HFFc6 (cell line): Measurements from ENCODE around the gene CMTR2. TPM values are rescaled to one million over a fixed set of nuclear protein-coding genes. Genes with fewer than 3 reads are reported as not detected.
A peak's percentile ranks its signal among the peaks of the same experiment; 100 is the strongest.
"Not testable (repeated sequence)": the region's sequence is repeated elsewhere in the genome, so short reads cannot be mapped to it uniquely, and the experiment has no call there.

Source experiments
- DNase-seq: peaks from one replicate; pipeline ENCODE4 v3.0.0-alpha.2; 2018
- H3K27ac Mint-ChIP-seq: 2 replicates; pipeline ENCODE4 v1.8.0; 2020; ENCODE audit warnings: mild to moderate bottlenecking, mixed read lengths
- H3K27me3 Mint-ChIP-seq: 2 replicates; pipeline ENCODE4 v1.8.0; 2021; ENCODE audit warnings: mild to moderate bottlenecking, moderate library complexity, mixed read lengths; ENCODE audit not compliant: insufficient read depth
- H3K36me3 Mint-ChIP-seq: 2 replicates; pipeline ENCODE4 v1.8.0; 2021; ENCODE audit warnings: low read depth, mixed read lengths
- H3K4me1 Mint-ChIP-seq: 2 replicates; pipeline ENCODE4 v1.8.0; 2020; ENCODE audit warnings: low read depth, mixed read lengths
- H3K4me3 Mint-ChIP-seq: 2 replicates; pipeline ENCODE4 v1.8.0; 2020; ENCODE audit warnings: mild to moderate bottlenecking, moderate library complexity, mixed read lengths
- H3K9me3 Mint-ChIP-seq: 2 replicates; pipeline ENCODE4 v1.8.0; 2020; ENCODE audit warnings: mild to moderate bottlenecking, mixed read lengths
- CTCF ChIP-seq: fragments of 200-600 bp; sonication (generic); IDR thresholded peaks from 2 replicates; pipeline ENCODE4 v1.5.0; 2021; ENCODE audit warnings: antibody characterized with exemption, mild to moderate bottlenecking
- total RNA-seq, 6 experiments: library from RNA; stranded (reverse); fragmentation: NEBNext Ultra II Directional; extraction: Animal tissue kit (Norgen Biotek cat#: 25700); gene quantifications; 2 replicates in 1 of 6; 3 replicates in 5 of 6; pipeline ENCODE4 v1.2.3, GENCODE V29; 2021

CMTR2 gene
- total RNA-seq, 6 experiments from 2014 or later, result 12.2 to 15.6 (median 14.8) TPM

GRCh38 chr16:71327720-71328119 lies 38.5 kb upstream of the CMTR2 start:
- Mint-ChIP-seq H3K4me3 (no peak overlapping the region), H3K27ac (no peak overlapping the region), H3K4me1 (no peaks in the 10 kb centered on the region), H3K36me3 (no peaks in the 10 kb centered on the region), H3K9me3 (peaks cover 4% of the 10 kb centered on the region; the same call in 1 of the 2 replicates), H3K27me3 (peaks cover 10% of the 10 kb centered on the region)
- DNase-seq, result no peak
- no peak for TF ChIP-seq CTCF

GRCh38 chr16:71319999-71320398 lies 30.8 kb upstream of the CMTR2 start:
- Mint-ChIP-seq H3K36me3 (no peaks in the 10 kb centered on the region), H3K4me3 (no peak overlapping the region), H3K4me1 (no peaks in the 10 kb centered on the region), H3K9me3 (no peaks in the 10 kb centered on the region), H3K27me3 (peaks cover 10% of the 10 kb centered on the region), H3K27ac (no peak overlapping the region)
- DNase-seq, result no peak
- TF ChIP-seq CTCF, result no peak

GRCh38 chr16:71315269-71315668 lies 26.1 kb upstream of the CMTR2 start:
- Mint-ChIP-seq H3K27me3 (peaks cover 15% of the 10 kb centered on the region), H3K4me1 (no peaks in the 10 kb centered on the region), H3K27ac (no peak overlapping the region), H3K4me3 (no peak overlapping the region), H3K36me3 (no peaks in the 10 kb centered on the region), H3K9me3 (no peaks in the 10 kb centered on the region)
- no peak for TF ChIP-seq CTCF
- no peak for DNase-seq

- not testable (repeated sequence) for DNase-seq, H3K4me3 Mint-ChIP-seq, H3K4me1 Mint-ChIP-seq, H3K36me3 Mint-ChIP-seq, H3K27ac Mint-ChIP-seq, H3K9me3 Mint-ChIP-seq
- peaks cover 11% of the 10 kb centered on the region; the same call in 1 of the 2 replicates for H3K27me3 Mint-ChIP-seq
Observed at GRCh38 chr16:71313591-71313990, 24.4 kb upstream of the CMTR2 start.

GRCh38 chr16:71311553-71312158 lies 22.5 kb upstream of the CMTR2 start:
- no peaks in the 10 kb centered on the region for H3K4me1 Mint-ChIP-seq
- no peak for DNase-seq
- peaks cover 13% of the 10 kb centered on the region; the same call in 1 of the 2 replicates for H3K27me3 Mint-ChIP-seq

More at GRCh38 chr16:71311553-71312158, 22.5 kb upstream of the CMTR2 start:
- H3K9me3 Mint-ChIP-seq, result no peaks in the 10 kb centered on the region
- no peaks in the 10 kb centered on the region for H3K36me3 Mint-ChIP-seq
- no peak overlapping the region for H3K27ac Mint-ChIP-seq
- no peak overlapping the region for H3K4me3 Mint-ChIP-seq
- TF ChIP-seq CTCF, result peak; percentile 92
